Adrenal gland (tissue), 12 donors: ENCODE measurements around the gene GALNT9. TPM values are rescaled to one million over a fixed set of nuclear protein-coding genes. Genes with fewer than 3 reads are reported as not detected.

Experiments used
- DNase-seq, 7 donors: peaks; one replicate each; pipeline ENCODE4 v3.0.0-alpha.2; 2019 to 2020
- H3K27ac ChIP-seq, 5 donors: fragments of 200-600 bp; sonication (generic) in 4 of 5; 1 replicate in 3 of 5; 2 replicates in 2 of 5; pipeline versions ENCODE4 v1.5.1 to v1.8.0; 2016 to 2020; ENCODE audit warnings: mild to moderate bottlenecking in 1 of 5
- H3K27me3 ChIP-seq: fragments of 200-600 bp; 2 replicates; pipeline ENCODE4 v1.8.0; 2021
- H3K36me3 ChIP-seq, 2 donors: fragments of 200-600 bp; replicated peaks in 1 of 2; 1 replicate in 1 of 2; 2 replicates in 1 of 2; pipeline versions ENCODE4 v1.5.1 to v1.8.0; 2018 to 2022
- H3K4me1 ChIP-seq, 2 donors: fragments of 200-600 bp; replicated peaks in 1 of 2; 1 replicate in 1 of 2; 2 replicates in 1 of 2; pipeline versions ENCODE4 v1.5.1 to v1.8.0; 2018 to 2021
- H3K4me3 ChIP-seq, 4 donors: fragments of 200-600 bp; sonication (generic) in 3 of 4; one replicate each; pipeline ENCODE4 v1.5.1; 2016 to 2018
- H3K9me3 ChIP-seq, 3 donors: fragments of 200-600 bp; sonication (generic) in 1 of 3; replicated peaks in 1 of 3; 1 replicate in 2 of 3; 2 replicates in 1 of 3; pipeline versions ENCODE4 v1.5.1 to v1.8.0; 2016 to 2021
- POLR2A ChIP-seq, 2 donors: fragments of 450-650 bp; IDR thresholded peaks; one replicate each; pipeline ENCODE4 v1.6.1; 2017; ENCODE audit warnings: antibody characterized with exemption in 2 of 2, mild to moderate bottlenecking in 2 of 2, moderate library complexity in 1 of 2
- WGBS, 4 donors: extraction: QIAGEN DNeasy Blood & Tissue Kit in 2 of 4; methylation state at CpG; one replicate each; pipeline versions ENCODE4 v1.1.5 to v1.1.7; 2013 to 2017; 5-methylcytosine and 5-hydroxymethylcytosine counted together
- intact Hi-C, 2 donors: fragments of 100-400 bp; cut with DNase I; formaldehyde crosslinking; loops; one replicate each; pipeline versions ENCODE4 v1.14.1 to v1.15.0; 2022 to 2023
- polyA plus RNA-seq, 3 donors: library from polyadenylated mRNA; stranded (reverse); fragments of 200-250 nt in 2 of 3; fragments of 350-450 nt in 1 of 3; fragmentation: Illumina TruSeq in 1 of 3; extraction: RNeasy Lipid Tissue Mini Kit (QIAGEN cat#74804) in 1 of 3; gene quantifications; one replicate each; pipeline ENCODE4 v1.2.3, GENCODE V29; 2013 to 2014
- total RNA-seq, 9 donors: library from RNA; depleted of rRNA in 4 of 9; stranded (reverse); fragments of >200 nt in 4 of 9; fragments of 120-200 nt in 1 of 9; fragmentation: NEBNext Ultra II Directional in 1 of 9; extraction: Animal tissue kit (Norgen Biotek cat#: 25700) in 1 of 9; gene quantifications; one replicate each; pipeline versions ENCODE4 v1.1.0 to v1.2.4, GENCODE V29; 2013 to 2023
- TF ChIP-seq, protein P1 (sequence below), 6 experiments: fragments of 450-650 bp in 4 of 6; fragments of 200-600 bp in 2 of 6; sonication (generic) in 1 of 6; IDR thresholded peaks; 1 replicate in 5 of 6; 2 replicates in 1 of 6; pipeline versions ENCODE4 v1.5.1 to v1.8.0; 2016 to 2021; ENCODE audit warnings: antibody characterized with exemption in 6 of 6, mild to moderate bottlenecking in 2 of 6, moderate library complexity in 1 of 6
- donor health status: healthy with polysubstance abuse.
- donor health status: Bipolar disorder and iron deficiency.
- donor health status: DM: yes; HTN: yes; CAD: no.
- donor health status: DM: no; HTN: no; CAD: no.
- donor health status: DM: no; HTN: no; CAD: no.
- donor health status: DM: yes; HTN: yes; CAD: no.

GALNT9 gene
- total and polyA plus RNA-seq, 12 donors = 0.44 to 7.8 (median 1.2) TPM; not detected in 1

GRCh38 chr12:132270516-132270915 lies 58.9 kb downstream of the GALNT9 start:
- Histone ChIP-seq H3K27me3 (peaks cover 13% of the 10 kb centered on the region), H3K4me3 (no peak overlapping the region), H3K9me3 (no peaks in the 10 kb centered on the region), H3K36me3 (no peaks in the 10 kb centered on the region), H3K4me1 (no peaks in the 10 kb centered on the region), H3K27ac (no peak overlapping the region)
- WGBS, 4 donors = 69 to 79% (median 71%) methylated on average over 12 of the region's 12 CpGs
- DNase-seq = no peak
- intact Hi-C loops = no loop called here
- TF ChIP-seq POLR2A (IDR thresholded peaks at IDR 0.05) = no peak
- TF ChIP-seq, protein P1, sequence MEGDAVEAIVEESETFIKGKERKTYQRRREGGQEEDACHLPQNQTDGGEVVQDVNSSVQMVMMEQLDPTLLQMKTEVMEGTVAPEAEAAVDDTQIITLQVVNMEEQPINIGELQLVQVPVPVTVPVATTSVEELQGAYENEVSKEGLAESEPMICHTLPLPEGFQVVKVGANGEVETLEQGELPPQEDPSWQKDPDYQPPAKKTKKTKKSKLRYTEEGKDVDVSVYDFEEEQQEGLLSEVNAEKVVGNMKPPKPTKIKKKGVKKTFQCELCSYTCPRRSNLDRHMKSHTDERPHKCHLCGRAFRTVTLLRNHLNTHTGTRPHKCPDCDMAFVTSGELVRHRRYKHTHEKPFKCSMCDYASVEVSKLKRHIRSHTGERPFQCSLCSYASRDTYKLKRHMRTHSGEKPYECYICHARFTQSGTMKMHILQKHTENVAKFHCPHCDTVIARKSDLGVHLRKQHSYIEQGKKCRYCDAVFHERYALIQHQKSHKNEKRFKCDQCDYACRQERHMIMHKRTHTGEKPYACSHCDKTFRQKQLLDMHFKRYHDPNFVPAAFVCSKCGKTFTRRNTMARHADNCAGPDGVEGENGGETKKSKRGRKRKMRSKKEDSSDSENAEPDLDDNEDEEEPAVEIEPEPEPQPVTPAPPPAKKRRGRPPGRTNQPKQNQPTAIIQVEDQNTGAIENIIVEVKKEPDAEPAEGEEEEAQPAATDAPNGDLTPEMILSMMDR (IDR thresholded peaks at IDR 0.05) = no peak

DNA sequence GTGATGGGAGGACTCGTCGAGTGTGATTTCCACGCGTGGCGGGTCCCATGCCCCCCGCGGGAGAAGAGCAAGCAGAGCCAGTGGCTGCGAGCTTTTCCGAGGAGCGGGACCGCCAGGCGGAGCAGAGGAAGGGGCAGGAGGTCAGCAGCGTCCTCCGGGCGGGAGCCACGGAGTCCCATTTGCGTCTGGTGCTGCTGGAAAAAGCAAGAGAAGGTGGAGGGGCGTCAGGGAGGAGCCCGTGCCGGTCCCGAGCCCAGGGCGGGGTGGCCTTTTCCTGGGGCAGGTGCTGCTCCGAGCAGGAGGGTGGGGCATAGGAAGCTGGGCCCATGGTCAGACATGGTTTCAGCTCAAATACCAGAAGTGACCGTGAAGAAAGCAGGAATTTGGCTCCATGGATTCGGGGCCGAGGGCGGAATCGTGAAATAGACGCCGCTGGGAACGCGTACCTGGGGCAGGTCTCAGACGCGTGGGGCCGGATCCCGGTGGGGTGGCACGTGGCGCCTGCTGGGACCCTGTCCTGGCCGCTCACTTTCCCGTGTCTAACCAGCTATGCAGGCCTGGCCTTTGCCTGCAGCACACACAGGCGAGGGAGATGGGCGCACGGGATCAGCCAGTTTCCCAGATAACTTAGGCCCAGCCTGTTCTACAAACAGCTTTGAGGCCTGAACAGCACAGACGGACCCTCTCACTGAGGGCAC lies 60.0 kb downstream of the GALNT9 start:
- TF ChIP-seq, protein P1 (IDR thresholded peaks at IDR 0.05) = no peak
- no peak for TF ChIP-seq POLR2A (IDR thresholded peaks at IDR 0.05)
- Histone ChIP-seq H3K27me3 (peaks cover 9% of the 10 kb centered on the region), H3K27ac (no peak overlapping the region), H3K9me3 (no peaks in the 10 kb centered on the region), H3K4me3 (no peak overlapping the region), H3K4me1 (no peaks in the 10 kb centered on the region), H3K36me3 (no peaks in the 10 kb centered on the region)
- intact Hi-C loops = no loop called here
- DNase-seq = no peak
- WGBS, 4 donors = 79 to 85% (median 83%) methylated on average over 43 to 44 of the region's 44 CpGs

DNA sequence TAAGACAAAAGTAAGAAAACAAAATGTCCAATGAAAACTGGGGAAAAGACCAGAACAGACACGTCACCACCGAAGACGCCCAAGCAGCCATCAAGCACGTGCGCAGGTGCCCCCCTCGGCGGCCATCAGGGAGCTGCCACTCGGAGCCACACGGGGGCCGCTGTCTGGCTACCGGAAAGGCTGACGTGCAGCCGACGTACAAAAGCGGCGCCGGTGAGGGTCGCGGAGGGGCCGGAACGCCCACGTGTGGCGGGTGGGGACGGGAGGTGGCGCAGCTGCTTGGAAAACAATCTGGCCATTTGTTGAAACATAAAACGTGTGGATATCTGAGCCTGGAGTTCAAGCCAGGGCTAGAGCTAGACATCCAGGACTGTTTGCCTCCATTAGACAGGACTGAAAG lies 60.7 kb downstream of the GALNT9 start:
- H3K4me3 ChIP-seq = no peak overlapping the region
- no peak for DNase-seq
- intact Hi-C loops = no loop called here
- no peaks in the 10 kb centered on the region for H3K4me1 ChIP-seq
- H3K9me3 ChIP-seq = no peaks in the 10 kb centered on the region
- 61 to 68% (median 64%) methylated on average over 26 of the region's 26 CpGs for WGBS, 4 donors
- no peaks in the 10 kb centered on the region for H3K36me3 ChIP-seq
- TF ChIP-seq, protein P1 (IDR thresholded peaks at IDR 0.05) = no peak
- no peak for TF ChIP-seq POLR2A (IDR thresholded peaks at IDR 0.05)
- H3K27me3 ChIP-seq = peaks cover 9% of the 10 kb centered on the region
- H3K27ac ChIP-seq = no peak overlapping the region

DNA sequence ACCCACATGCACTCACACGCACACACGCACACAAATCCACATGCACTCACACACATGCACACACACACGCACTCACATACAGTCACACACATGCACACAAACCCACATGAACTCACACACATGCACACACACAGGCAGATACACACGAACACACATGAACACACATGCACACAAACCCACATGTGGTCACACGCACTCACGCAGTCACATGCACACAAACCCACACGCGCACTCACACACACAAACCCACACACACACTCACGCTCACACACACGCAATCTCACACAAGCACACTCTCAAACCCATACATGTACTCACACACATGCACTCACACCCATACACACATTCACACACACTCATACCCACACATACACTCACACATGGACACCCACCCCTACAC lies 61.5 kb downstream of the GALNT9 start:
- peaks cover 14% of the 10 kb centered on the region for H3K27me3 ChIP-seq
- H3K4me3 ChIP-seq = no peak overlapping the region
- TF ChIP-seq, protein P1 (IDR thresholded peaks at IDR 0.05) = no peak
- WGBS, 4 donors = 88 to 95% (median 90%) methylated on average over 10 of the region's 10 CpGs
- no peaks in the 10 kb centered on the region for H3K36me3 ChIP-seq
- DNase-seq = no peak
- no peaks in the 10 kb centered on the region for H3K4me1 ChIP-seq
- H3K9me3 ChIP-seq = no peaks in the 10 kb centered on the region
- no peak overlapping the region for H3K27ac ChIP-seq
- intact Hi-C loops = no loop called here
